ENCODE results near the gene SUCLG2. TPM values are rescaled to one million over a fixed set of nuclear protein-coding genes. Genes with fewer than 3 reads are reported as not detected.

The SUCLG2 gene
- total and polyA plus RNA-seq, 12 donors, result 28.3 to 122 (median 97.4) TPM

DNA sequence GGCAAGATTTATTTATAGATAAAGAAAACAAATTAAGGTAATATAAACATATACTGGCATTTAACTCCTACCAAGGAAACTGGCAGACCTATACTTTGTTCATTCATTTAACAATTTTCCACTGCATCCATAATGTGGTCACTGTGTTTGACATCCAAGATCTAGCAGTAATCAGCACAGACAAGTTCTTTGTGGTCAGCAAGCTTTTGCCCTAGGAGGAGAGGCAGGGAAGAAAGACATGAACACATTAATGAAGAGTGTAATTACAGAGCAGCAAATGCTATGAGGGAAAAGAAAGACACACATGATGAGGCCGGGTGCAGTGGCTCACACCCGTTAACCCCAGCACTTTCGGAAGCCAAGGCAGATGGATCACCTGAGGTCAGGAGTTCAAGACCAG lies 34.4 kb downstream of the SUCLG2 start:
- intact Hi-C loops (cut with DNase I), result no loop called here
- no peaks in the 10 kb centered on the region for H3K9me3 ChIP-seq
- TF ChIP-seq, protein P1, sequence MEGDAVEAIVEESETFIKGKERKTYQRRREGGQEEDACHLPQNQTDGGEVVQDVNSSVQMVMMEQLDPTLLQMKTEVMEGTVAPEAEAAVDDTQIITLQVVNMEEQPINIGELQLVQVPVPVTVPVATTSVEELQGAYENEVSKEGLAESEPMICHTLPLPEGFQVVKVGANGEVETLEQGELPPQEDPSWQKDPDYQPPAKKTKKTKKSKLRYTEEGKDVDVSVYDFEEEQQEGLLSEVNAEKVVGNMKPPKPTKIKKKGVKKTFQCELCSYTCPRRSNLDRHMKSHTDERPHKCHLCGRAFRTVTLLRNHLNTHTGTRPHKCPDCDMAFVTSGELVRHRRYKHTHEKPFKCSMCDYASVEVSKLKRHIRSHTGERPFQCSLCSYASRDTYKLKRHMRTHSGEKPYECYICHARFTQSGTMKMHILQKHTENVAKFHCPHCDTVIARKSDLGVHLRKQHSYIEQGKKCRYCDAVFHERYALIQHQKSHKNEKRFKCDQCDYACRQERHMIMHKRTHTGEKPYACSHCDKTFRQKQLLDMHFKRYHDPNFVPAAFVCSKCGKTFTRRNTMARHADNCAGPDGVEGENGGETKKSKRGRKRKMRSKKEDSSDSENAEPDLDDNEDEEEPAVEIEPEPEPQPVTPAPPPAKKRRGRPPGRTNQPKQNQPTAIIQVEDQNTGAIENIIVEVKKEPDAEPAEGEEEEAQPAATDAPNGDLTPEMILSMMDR (IDR thresholded peaks at IDR 0.05), result no peak
- H3K4me1 ChIP-seq, result peaks cover 0 to 13% (median 0%) of the 10 kb centered on the region in 9 donors
- H3K36me3 ChIP-seq, result peaks cover 0 to 73% (median 8%) of the 10 kb centered on the region in 9 donors
- DNase-seq (no peak), ATAC-seq (no peak)
- WGBS, 2 donors, result 87 to 89% methylated on average over 3 of the region's 3 CpGs
- H3K27ac ChIP-seq, result no peak overlapping the region
- H3K27me3 ChIP-seq, result no peaks in the 10 kb centered on the region
- no peak overlapping the region for H3K4me3 ChIP-seq

DNA sequence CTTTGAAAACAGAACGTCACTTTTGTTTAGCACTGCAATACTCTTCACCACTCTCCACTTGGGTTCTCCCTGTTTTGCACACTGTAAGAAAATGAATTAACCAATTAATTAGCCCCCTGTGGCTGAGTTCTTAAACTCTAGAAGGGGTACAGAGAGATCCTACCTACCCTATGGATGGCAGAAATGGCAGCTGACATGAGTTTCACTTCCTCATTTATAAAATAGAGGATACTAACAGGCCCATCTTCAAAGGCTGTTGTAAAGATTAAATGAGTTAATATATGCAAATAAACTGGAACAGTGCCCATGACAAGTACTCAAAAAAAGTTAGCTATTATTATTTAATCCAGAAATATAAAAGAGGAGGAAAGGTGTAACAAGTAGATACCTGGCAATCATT lies 36.9 kb downstream of the SUCLG2 start:
- H3K4me3 ChIP-seq, result no peak overlapping the region
- peaks cover 0 to 15% (median 0%) of the 10 kb centered on the region in 9 donors for H3K4me1 ChIP-seq
- TF ChIP-seq, protein P1 (IDR thresholded peaks at IDR 0.05), result no peak
- H3K36me3 ChIP-seq, result peaks cover 0 to 62% (median 8%) of the 10 kb centered on the region in 9 donors
- intact Hi-C loops (cut with DNase I), result no loop called here
- no peak for DNase-seq
- WGBS, 2 donors, result 91 to 96% methylated on average over 1 of the region's 1 CpG
- no peaks in the 10 kb centered on the region for H3K9me3 ChIP-seq
- H3K27me3 ChIP-seq, result no peaks in the 10 kb centered on the region
- H3K27ac ChIP-seq, result no peak overlapping the region
- no peak for ATAC-seq

DNA sequence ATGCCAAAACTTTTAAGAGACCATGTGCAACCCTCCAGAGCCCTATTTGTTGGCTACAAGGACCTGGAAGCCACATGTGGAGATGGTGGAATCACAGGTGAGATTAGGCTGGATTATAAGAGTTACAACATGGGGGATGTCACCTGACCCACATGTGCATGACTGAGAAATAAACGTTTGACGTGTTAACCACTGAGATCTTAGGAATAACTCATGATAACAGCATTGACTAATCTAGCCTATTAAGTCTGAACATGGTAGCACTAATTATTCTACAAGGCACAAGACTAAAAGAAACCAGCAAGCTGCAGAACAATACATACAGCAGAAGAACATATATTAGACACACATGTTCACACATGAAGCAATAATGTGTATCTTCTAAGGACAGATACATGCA lies 38.4 kb downstream of the SUCLG2 start:
- TF ChIP-seq, protein P1 (IDR thresholded peaks at IDR 0.05), result no peak
- Histone ChIP-seq H3K4me1 (peaks cover 0 to 15% (median 0%) of the 10 kb centered on the region in 9 donors), H3K27me3 (no peaks in the 10 kb centered on the region), H3K4me3 (no peak overlapping the region), H3K27ac (no peak overlapping the region), H3K36me3 (peaks cover 0 to 49% (median 8%) of the 10 kb centered on the region in 9 donors), H3K9me3 (no peaks in the 10 kb centered on the region)
- intact Hi-C loops (cut with DNase I), result no loop called here
- DNase-seq (no peak), ATAC-seq (no peak)
- WGBS, 2 donors, result 86 to 90% methylated on average over 2 of the region's 2 CpGs

DNA sequence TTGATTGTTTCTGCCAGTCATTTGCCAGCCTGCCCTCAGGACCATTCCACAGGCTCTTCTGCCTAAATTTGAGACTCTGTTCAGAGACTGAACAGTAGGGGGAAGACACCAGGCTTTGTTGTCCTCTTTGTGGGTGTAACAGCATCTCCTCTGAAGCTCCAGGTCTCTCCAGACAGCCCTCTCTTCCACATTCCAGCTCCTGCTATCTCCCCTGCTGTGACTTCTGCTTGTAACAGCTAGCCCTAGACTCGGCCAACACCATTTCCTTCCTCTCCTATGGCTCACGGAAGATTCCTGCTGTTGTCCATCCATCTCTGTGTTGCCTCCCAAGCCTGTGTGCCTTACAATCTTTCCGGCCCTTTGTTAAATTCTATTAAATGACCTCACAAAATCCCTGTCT lies 40.2 kb downstream of the SUCLG2 start:
- 68 to 74% methylated on average over 3 of the region's 3 CpGs for WGBS, 2 donors
- no peaks in the 10 kb centered on the region for H3K27me3 ChIP-seq
- peak in 3 of 8 donors; percentile 7 to 61 (median 15) for ATAC-seq
- peak overlapping the region in 2 of 10 donors; percentile 48 to 51 for H3K27ac ChIP-seq
- no peaks in the 10 kb centered on the region for H3K9me3 ChIP-seq
- H3K4me3 ChIP-seq, result no peak overlapping the region
- TF ChIP-seq, protein P1 (IDR thresholded peaks at IDR 0.05), result no peak
- intact Hi-C loops (cut with DNase I), result no loop called here
- H3K4me1 ChIP-seq, result peaks cover 0 to 21% (median 3%) of the 10 kb centered on the region in 9 donors
- H3K36me3 ChIP-seq, result peaks cover 0 to 45% (median 6%) of the 10 kb centered on the region in 9 donors
- DNase-seq, result no peak
